ENCODE results near the gene HIPK2. TPM values are rescaled to one million over a fixed set of nuclear protein-coding genes. Genes with fewer than 3 reads are reported as not detected.

The HIPK2 gene
- total RNA-seq, 1 donor from 2014 or later: 44.0 TPM

- Histone ChIP-seq H3K36me3 (ENCODE audit: control insufficient read depth, insufficient read depth, low read length) (peaks cover 4% of the 10 kb centered on the region), H3K4me3 (ENCODE audit: low read depth, low read length) (no peak overlapping the region), H3K27me3 (ENCODE audit: control insufficient read depth, insufficient read depth, low read length) (no peaks in the 10 kb centered on the region)
- no peak for TF ChIP-seq CTCF (IDR thresholded peaks at IDR 0.05; ENCODE audit: insufficient read depth, low read length, poor library complexity, severe bottlenecking)
- no peak for DNase-seq (ENCODE audit: low read depth)
Observed at GRCh38 chr7:139732471-139733167, 45.2 kb downstream of the HIPK2 start.

GRCh38 chr7:139731802-139732470, 45.9 kb downstream of the HIPK2 start:
- DNase-seq (ENCODE audit: low read depth): peak; percentile 91
- Histone ChIP-seq H3K27me3 (ENCODE audit: control insufficient read depth, insufficient read depth, low read length) (no peaks in the 10 kb centered on the region), H3K4me3 (ENCODE audit: low read depth, low read length) (no peak overlapping the region), H3K36me3 (ENCODE audit: control insufficient read depth, insufficient read depth, low read length) (peaks cover 4% of the 10 kb centered on the region)
- no peak for TF ChIP-seq CTCF (IDR thresholded peaks at IDR 0.05; ENCODE audit: insufficient read depth, low read length, poor library complexity, severe bottlenecking)

GRCh38 chr7:139730746-139731612, 46.8 kb downstream of the HIPK2 start:
- no peak for TF ChIP-seq CTCF (IDR thresholded peaks at IDR 0.05; ENCODE audit: insufficient read depth, low read length, poor library complexity, severe bottlenecking)
- DNase-seq (ENCODE audit: low read depth): no peak
- Histone ChIP-seq H3K4me3 (ENCODE audit: low read depth, low read length) (no peak overlapping the region), H3K36me3 (ENCODE audit: control insufficient read depth, insufficient read depth, low read length) (peaks cover 3% of the 10 kb centered on the region), H3K27me3 (ENCODE audit: control insufficient read depth, insufficient read depth, low read length) (no peaks in the 10 kb centered on the region)

- Histone ChIP-seq H3K27me3 (ENCODE audit: control insufficient read depth, insufficient read depth, low read length) (no peaks in the 10 kb centered on the region), H3K36me3 (ENCODE audit: control insufficient read depth, insufficient read depth, low read length) (no peaks in the 10 kb centered on the region), H3K4me3 (ENCODE audit: low read depth, low read length) (no peak overlapping the region)
- DNase-seq (ENCODE audit: low read depth): no peak
- no peak for TF ChIP-seq CTCF (IDR thresholded peaks at IDR 0.05; ENCODE audit: insufficient read depth, low read length, poor library complexity, severe bottlenecking)
Observed at GRCh38 chr7:139728203-139728602, 49.6 kb downstream of the HIPK2 start.

GRCh38 chr7:139727151-139727705, 50.6 kb downstream of the HIPK2 start:
- no peak for TF ChIP-seq CTCF (IDR thresholded peaks at IDR 0.05; ENCODE audit: insufficient read depth, low read length, poor library complexity, severe bottlenecking)
- no peak for DNase-seq (ENCODE audit: low read depth)
- Histone ChIP-seq H3K36me3 (ENCODE audit: control insufficient read depth, insufficient read depth, low read length) (no peaks in the 10 kb centered on the region), H3K4me3 (ENCODE audit: low read depth, low read length) (no peak overlapping the region), H3K27me3 (ENCODE audit: control insufficient read depth, insufficient read depth, low read length) (no peaks in the 10 kb centered on the region)

Data from kidney epithelial cell (primary cell).